ENCODE results near the gene PFAS.
"Not testable (repeated sequence)": the region's sequence is repeated elsewhere in the genome, so short reads cannot be mapped to it uniquely, and the experiment has no call there.

PFAS gene

GRCh38 chr17:8226536-8227237, 22.4 kb upstream of the PFAS start:
- no peak for DNase-seq (ENCODE audit: low read depth in 3 of 3, low spot score in 1 of 3)

- DNase-seq (ENCODE audit: low read depth in 3 of 3, low spot score in 1 of 3), result no peak
These were observed 21.9 kb upstream of the PFAS start for GRCh38 chr17:8227238-8227581.

GRCh38 chr17:8231701-8232100, 17.4 kb upstream of the PFAS start:
- DNase-seq (ENCODE audit: low read depth in 3 of 3, low spot score in 1 of 3), result no peak

- DNase-seq (ENCODE audit: low read depth in 3 of 3, low spot score in 1 of 3), result no peak
These were observed 14.5 kb upstream of the PFAS start for GRCh38 chr17:8234361-8235270.

GRCh38 chr17:8235676-8236075, 13.4 kb upstream of the PFAS start:
- no peak for DNase-seq (ENCODE audit: low read depth in 3 of 3, low spot score in 1 of 3)

GRCh38 chr17:8237175-8237574, 11.9 kb upstream of the PFAS start:
- no peak for DNase-seq (ENCODE audit: low read depth in 3 of 3, low spot score in 1 of 3)

GRCh38 chr17:8237886-8238285, 11.2 kb upstream of the PFAS start:
- no peak for DNase-seq (ENCODE audit: low read depth in 3 of 3, low spot score in 1 of 3)

- no peak for DNase-seq (ENCODE audit: low read depth in 3 of 3, low spot score in 1 of 3)
These were observed 5.3 kb upstream of the PFAS start for GRCh38 chr17:8243827-8244226.

- no peak for DNase-seq (ENCODE audit: low read depth in 3 of 3, low spot score in 1 of 3)
These were observed 4.3 kb upstream of the PFAS start for GRCh38 chr17:8244768-8245167.

GRCh38 chr17:8249621-8250500, 772 bp downstream of the PFAS start:
- no peak for DNase-seq (ENCODE audit: low read depth in 3 of 3, low spot score in 1 of 3)

GRCh38 chr17:8251411-8251810, 2.3 kb downstream of the PFAS start:
- DNase-seq (ENCODE audit: low read depth in 3 of 3, low spot score in 1 of 3), result not testable (repeated sequence)

- DNase-seq (ENCODE audit: low read depth in 3 of 3, low spot score in 1 of 3), result no peak
These were observed 4.7 kb downstream of the PFAS start for GRCh38 chr17:8253801-8254200.

GRCh38 chr17:8254881-8255280, 5.8 kb downstream of the PFAS start:
- DNase-seq (ENCODE audit: low read depth in 3 of 3, low spot score in 1 of 3), result no peak

- no peak for DNase-seq (ENCODE audit: low read depth in 3 of 3, low spot score in 1 of 3)
These were observed 6.4 kb downstream of the PFAS start for GRCh38 chr17:8255499-8255898.

- DNase-seq (ENCODE audit: low read depth in 3 of 3, low spot score in 1 of 3), result no peak
These were observed 7.2 kb downstream of the PFAS start for GRCh38 chr17:8256291-8256690.

- DNase-seq (ENCODE audit: low read depth in 3 of 3, low spot score in 1 of 3), result no peak
These were observed 7.6 kb downstream of the PFAS start for GRCh38 chr17:8256691-8257090.

- DNase-seq (ENCODE audit: low read depth in 3 of 3, low spot score in 1 of 3), result no peak
These were observed 8.7 kb downstream of the PFAS start for GRCh38 chr17:8257801-8258200.

GRCh38 chr17:8264320-8264719, 15.2 kb downstream of the PFAS start:
- DNase-seq (ENCODE audit: low read depth in 3 of 3, low spot score in 1 of 3), result no peak

GRCh38 chr17:8264836-8265542, 15.9 kb downstream of the PFAS start:
- DNase-seq (ENCODE audit: low read depth in 3 of 3, low spot score in 1 of 3), result no peak

GRCh38 chr17:8266648-8267479, 17.8 kb downstream of the PFAS start:
- DNase-seq (ENCODE audit: low read depth in 3 of 3, low spot score in 1 of 3), result no peak
